ENCODE data around the gene SLC16A12.

GRCh38 chr10:89384474-89385340, 150.7 kb downstream of the SLC16A12 start:
- TF ChIP-seq TBP (IDR thresholded peaks at IDR 0.05; ENCODE audit: low read depth, low read length), result no peak
- TF ChIP-seq CTCF (IDR thresholded peaks at IDR 0.05; ENCODE audit: control extremely low read depth in 1 of 3, insufficient read depth in 1 of 3, low read depth in 1 of 3, low read length in 3 of 3), result no peak
- TF ChIP-seq POLR2AphosphoS5 (IDR thresholded peaks at IDR 0.05; ENCODE audit: low read depth, low read length), result no peak
- no peak for TF ChIP-seq CBX5 (IDR thresholded peaks at IDR 0.05; ENCODE audit: low read depth, low read length)

All from H1 (cell line).